ENCODE results near the gene SPATA9. TPM values are rescaled to one million over a fixed set of nuclear protein-coding genes. Genes with fewer than 3 reads are reported as not detected.

SPATA9 gene
- total and polyA plus RNA-seq, 11 donors, result 0.17 to 0.99 (median 0.53) TPM; not detected in 7

DNA sequence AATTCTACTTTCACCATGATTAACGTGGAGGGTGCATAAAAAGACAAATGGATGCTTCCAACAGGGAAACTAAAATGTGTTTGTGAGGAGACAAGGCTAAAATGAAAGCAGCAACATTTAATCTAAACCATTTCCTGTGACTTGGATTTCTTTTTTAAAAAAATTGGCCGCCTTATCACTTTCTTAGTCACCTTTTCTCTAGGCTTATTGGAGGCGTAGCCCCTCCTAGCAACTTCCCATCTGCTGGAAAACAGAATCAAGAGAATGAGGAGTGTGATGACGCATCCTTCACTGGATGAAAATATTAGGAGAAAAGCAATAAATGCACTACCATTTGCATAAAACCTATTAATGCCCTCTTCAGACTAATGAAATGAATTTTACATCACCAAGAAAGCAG lies 63.7 kb downstream of the SPATA9 start:
- TF ChIP-seq POLR2A (IDR thresholded peaks at IDR 0.05), result no peak
- TF ChIP-seq, protein P1, sequence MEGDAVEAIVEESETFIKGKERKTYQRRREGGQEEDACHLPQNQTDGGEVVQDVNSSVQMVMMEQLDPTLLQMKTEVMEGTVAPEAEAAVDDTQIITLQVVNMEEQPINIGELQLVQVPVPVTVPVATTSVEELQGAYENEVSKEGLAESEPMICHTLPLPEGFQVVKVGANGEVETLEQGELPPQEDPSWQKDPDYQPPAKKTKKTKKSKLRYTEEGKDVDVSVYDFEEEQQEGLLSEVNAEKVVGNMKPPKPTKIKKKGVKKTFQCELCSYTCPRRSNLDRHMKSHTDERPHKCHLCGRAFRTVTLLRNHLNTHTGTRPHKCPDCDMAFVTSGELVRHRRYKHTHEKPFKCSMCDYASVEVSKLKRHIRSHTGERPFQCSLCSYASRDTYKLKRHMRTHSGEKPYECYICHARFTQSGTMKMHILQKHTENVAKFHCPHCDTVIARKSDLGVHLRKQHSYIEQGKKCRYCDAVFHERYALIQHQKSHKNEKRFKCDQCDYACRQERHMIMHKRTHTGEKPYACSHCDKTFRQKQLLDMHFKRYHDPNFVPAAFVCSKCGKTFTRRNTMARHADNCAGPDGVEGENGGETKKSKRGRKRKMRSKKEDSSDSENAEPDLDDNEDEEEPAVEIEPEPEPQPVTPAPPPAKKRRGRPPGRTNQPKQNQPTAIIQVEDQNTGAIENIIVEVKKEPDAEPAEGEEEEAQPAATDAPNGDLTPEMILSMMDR (IDR thresholded peaks at IDR 0.05), result no peak
- ATAC-seq (no peak), DNase-seq (no peak)
- intact Hi-C loops (cut with DNase I), result no loop called here
- H3K27ac ChIP-seq, result no peak overlapping the region
- peaks cover 0 to 36% (median 17%) of the 10 kb centered on the region in 12 donors for H3K4me1 ChIP-seq
- H3K4me3 ChIP-seq, result peak overlapping the region in 3 of 12 donors; percentile 66 to 74 (median 67)
- WGBS, 4 donors, result 75 to 86% (median 81%) methylated on average over 4 of the region's 4 CpGs
- H3K36me3 ChIP-seq, result no peaks in the 10 kb centered on the region
- no peaks in the 10 kb centered on the region for H3K27me3 ChIP-seq
- H3K9me3 ChIP-seq, result peaks cover 0 to 5% (median 0%) of the 10 kb centered on the region in 12 donors

DNA sequence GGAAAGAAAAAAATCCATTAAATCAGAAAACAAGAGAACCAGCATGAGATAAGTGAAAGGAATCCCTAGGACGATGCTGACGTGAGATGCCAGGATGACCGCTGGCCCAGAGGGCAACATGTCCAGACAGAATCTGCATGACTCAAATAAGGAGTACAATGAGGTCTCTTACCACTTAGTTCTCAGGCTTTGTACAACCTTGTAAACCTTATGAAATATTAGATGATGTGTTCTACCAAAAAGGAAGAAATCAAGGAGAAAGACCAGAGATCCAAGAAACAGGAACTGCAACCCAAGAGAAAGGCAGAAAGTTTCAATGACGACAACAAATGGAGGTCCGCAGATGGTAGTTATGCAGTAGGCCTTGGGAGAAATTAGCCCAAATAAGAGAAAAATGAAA lies 65.7 kb downstream of the SPATA9 start:
- intact Hi-C loops (cut with DNase I), result no loop called here

GRCh38 chr5:95615164-95615467 lies 67.7 kb downstream of the SPATA9 start:
- Histone ChIP-seq H3K36me3 (no peaks in the 10 kb centered on the region), H3K9me3 (peaks cover 0 to 14% (median 4%) of the 10 kb centered on the region in 12 donors), H3K27ac (no peak overlapping the region), H3K4me1 (peaks cover 0 to 11% (median 9%) of the 10 kb centered on the region in 12 donors), H3K27me3 (no peaks in the 10 kb centered on the region), H3K4me3 (no peak overlapping the region)
- no peak for ATAC-seq
- WGBS, 4 donors, result 71 to 92% (median 83%) methylated on average over 1 of the region's 1 CpG
- TF ChIP-seq, protein P1 (IDR thresholded peaks at IDR 0.05), result no peak
- no peak for TF ChIP-seq POLR2A (IDR thresholded peaks at IDR 0.05)
- DNase-seq, result no peak
- intact Hi-C loops (cut with DNase I), result no loop called here

More for the DNA sequence above, 65.7 kb downstream of the SPATA9 start:
- Histone ChIP-seq H3K9me3 (peaks cover 0 to 14% (median 4%) of the 10 kb centered on the region in 12 donors), H3K4me1 (peaks cover 0 to 27% (median 17%) of the 10 kb centered on the region in 12 donors), H3K36me3 (no peaks in the 10 kb centered on the region), H3K27me3 (no peaks in the 10 kb centered on the region), H3K27ac (no peak overlapping the region), H3K4me3 (no peak overlapping the region)
- TF ChIP-seq POLR2A (IDR thresholded peaks at IDR 0.05), result no peak
- TF ChIP-seq, protein P1 (IDR thresholded peaks at IDR 0.05), result no peak
- 75 to 93% (median 82%) methylated on average over 5 of the region's 5 CpGs for WGBS, 4 donors
- DNase-seq (no peak), ATAC-seq (no peak)

GRCh38 chr5:95613514-95613913 lies 69.3 kb downstream of the SPATA9 start:
- H3K4me3 ChIP-seq, result no peak overlapping the region
- no peaks in the 10 kb centered on the region for H3K27me3 ChIP-seq
- H3K27ac ChIP-seq, result no peak overlapping the region
- no peak for TF ChIP-seq POLR2A (IDR thresholded peaks at IDR 0.05)
- TF ChIP-seq, protein P1 (IDR thresholded peaks at IDR 0.05), result no peak
- intact Hi-C loops (cut with DNase I), result no loop called here
- H3K9me3 ChIP-seq, result peaks cover 0 to 14% (median 4%) of the 10 kb centered on the region in 12 donors
- ATAC-seq (no peak), DNase-seq (no peak)
- no peaks in the 10 kb centered on the region for H3K4me1 ChIP-seq
- 91 to 100% (median 97%) methylated on average over 1 of the region's 1 CpG for WGBS, 4 donors
- no peaks in the 10 kb centered on the region for H3K36me3 ChIP-seq
